HEK293 (cell line): ENCODE results near the gene DIP2B.
A peak's percentile ranks its signal among the peaks of the same experiment; 100 is the strongest.

ENCODE experiments used
- CTCF ChIA-PET: fragments of 350-600 bp; formaldehyde crosslinking; extraction: SDS; loops from one replicate; lab custom pipeline; 2021; ENCODE audit warnings: antibody characterized with exemption; lab: Yijun Ruan, JAX
- POLR2A ChIA-PET: fragments of 300-600 bp; formaldehyde crosslinking; extraction: SDS; loops from one replicate; lab custom pipeline; 2020; ENCODE audit warnings: antibody characterized with exemption, inconsistent platforms; lab: Yijun Ruan, JAX
- H3K27ac ChIP-seq: fragments of 200-500 bp; sonication (Bioruptor generic); 2 replicates; pipeline ENCODE4 v1.5.1; 2014; ENCODE audit warnings: low read depth, low read length, control low read depth, inconsistent platforms; ENCODE audit errors: extremely low read depth
- H3K36me3 ChIP-seq, 2 experiments: fragments of 200-500 bp in 1 of 2; sonication (Bioruptor generic) in 1 of 2; 1 replicate in 1 of 2; 2 replicates in 1 of 2; pipeline ENCODE4 v1.5.1; 2014 to 2017; ENCODE audit warnings: inconsistent platforms in 2 of 2, low read length in 2 of 2; ENCODE audit not compliant: control insufficient read depth in 2 of 2, insufficient read depth in 1 of 2
- H3K4me1 ChIP-seq: fragments of 200-500 bp; sonication (Bioruptor generic); 2 replicates; pipeline ENCODE4 v1.5.1; 2014; ENCODE audit warnings: mild to moderate bottlenecking, low read length, inconsistent platforms; ENCODE audit not compliant: control insufficient read depth, insufficient read depth
- H3K4me3 ChIP-seq: 2 replicates; pipeline ENCODE4 v1.5.1; 2011; ENCODE audit warnings: low read depth, mild to moderate bottlenecking, control low read depth, low read length, moderate library complexity
- H3K9me3 ChIP-seq: fragments of 200-500 bp; sonication (Bioruptor generic); 2 replicates; pipeline ENCODE4 v1.5.1; 2014; ENCODE audit warnings: low read depth, low read length, inconsistent platforms; ENCODE audit not compliant: control insufficient read depth, insufficient read depth
- GLIS1 ChIP-seq: fragments of 450-650 bp; formaldehyde crosslinking; IDR thresholded peaks from 2 replicates; pipeline ENCODE4 v1.5.1; 2016; ENCODE audit warnings: missing biosample characterization, missing genetic modification characterization
- GLIS2 ChIP-seq: fragments of 450-650 bp; formaldehyde crosslinking; IDR thresholded peaks from 2 replicates; pipeline ENCODE4 v1.5.1; 2016; ENCODE audit warnings: missing biosample characterization, missing genetic modification characterization
- PRDM1 ChIP-seq: fragments of 450-650 bp; formaldehyde crosslinking; IDR thresholded peaks from 2 replicates; pipeline ENCODE4; 2016; ENCODE audit warnings: missing biosample characterization, missing genetic modification characterization
- REPIN1 ChIP-seq: fragments of 450-650 bp; formaldehyde crosslinking; IDR thresholded peaks from 2 replicates; pipeline ENCODE4 v1.5.1; 2017; ENCODE audit warnings: missing biosample characterization, missing genetic modification characterization, low read depth
- SALL2 ChIP-seq: fragments of 450-650 bp; formaldehyde crosslinking; IDR thresholded peaks from 2 replicates; pipeline ENCODE4 v1.5.0; 2017; ENCODE audit warnings: missing biosample characterization, mild to moderate bottlenecking, missing genetic modification characterization, borderline replicate concordance
- ZBTB17 ChIP-seq: fragments of 450-650 bp; formaldehyde crosslinking; IDR thresholded peaks from 2 replicates; pipeline ENCODE4 v1.5.1; 2016; ENCODE audit warnings: missing biosample characterization, missing genetic modification characterization
- ZBTB7A ChIP-seq: fragments of 450-650 bp; formaldehyde crosslinking; IDR thresholded peaks from 2 replicates; pipeline ENCODE4 v1.5.1; 2016; ENCODE audit warnings: low read depth, missing biosample characterization, missing genetic modification characterization
- ZNF211 ChIP-seq: fragments of 450-650 bp; formaldehyde crosslinking; IDR thresholded peaks from 2 replicates; pipeline ENCODE4 v1.5.1; 2016; ENCODE audit warnings: low read depth, missing biosample characterization, missing genetic modification characterization
- ZNF350 ChIP-seq: fragments of 450-650 bp; formaldehyde crosslinking; IDR thresholded peaks from 2 replicates; pipeline ENCODE4 v1.5.0; 2017; ENCODE audit warnings: missing biosample characterization, mild to moderate bottlenecking, missing genetic modification characterization
- ZNF404 ChIP-seq: fragments of 450-650 bp; formaldehyde crosslinking; IDR thresholded peaks from 2 replicates; pipeline ENCODE4 v1.5.1; 2017; ENCODE audit warnings: missing biosample characterization, missing genetic modification characterization
- ZNF585B ChIP-seq: fragments of 450-650 bp; formaldehyde crosslinking; IDR thresholded peaks from 2 replicates; pipeline ENCODE4 v1.5.1; 2016; ENCODE audit warnings: missing biosample characterization, missing genetic modification characterization
- ZNF629 ChIP-seq: fragments of 450-650 bp; formaldehyde crosslinking; IDR thresholded peaks from 2 replicates; pipeline ENCODE4 v1.5.1; 2017; ENCODE audit warnings: missing biosample characterization, missing genetic modification characterization
- ZNF792 ChIP-seq: fragments of 450-650 bp; formaldehyde crosslinking; IDR thresholded peaks from 2 replicates; pipeline ENCODE4 v1.5.1; 2016; ENCODE audit warnings: missing biosample characterization, missing genetic modification characterization
- ZXDB ChIP-seq: fragments of 450-650 bp; formaldehyde crosslinking; IDR thresholded peaks from 2 replicates; pipeline ENCODE4 v1.5.1; 2016; ENCODE audit warnings: missing biosample characterization, missing genetic modification characterization
- TF ChIP-seq, protein P1 (sequence below): fragments of 450-650 bp; formaldehyde crosslinking; IDR thresholded peaks from 2 replicates; pipeline ENCODE4 v1.5.1; 2016; ENCODE audit warnings: missing biosample characterization, missing genetic modification characterization
- TF ChIP-seq, protein P2 (sequence below): fragments of 450-650 bp; formaldehyde crosslinking; IDR thresholded peaks from 2 replicates; pipeline ENCODE4 v1.5.1; 2016; ENCODE audit warnings: missing biosample characterization, missing genetic modification characterization
- TF ChIP-seq, protein P3 (sequence below): fragments of 450-650 bp; formaldehyde crosslinking; IDR thresholded peaks from 2 replicates; pipeline ENCODE4 v1.5.1; 2016; ENCODE audit warnings: missing biosample characterization, missing genetic modification characterization
- TF ChIP-seq, protein P4 (sequence below): fragments of 450-650 bp; formaldehyde crosslinking; IDR thresholded peaks from 2 replicates; pipeline ENCODE4 v1.5.1; 2017; ENCODE audit warnings: missing biosample characterization, missing genetic modification characterization
- TF ChIP-seq, protein P5 (sequence below): fragments of 450-650 bp; formaldehyde crosslinking; IDR thresholded peaks from 2 replicates; pipeline ENCODE4 v1.5.1; 2016; ENCODE audit warnings: missing biosample characterization, missing genetic modification characterization, borderline replicate concordance

Gene DIP2B

DNA sequence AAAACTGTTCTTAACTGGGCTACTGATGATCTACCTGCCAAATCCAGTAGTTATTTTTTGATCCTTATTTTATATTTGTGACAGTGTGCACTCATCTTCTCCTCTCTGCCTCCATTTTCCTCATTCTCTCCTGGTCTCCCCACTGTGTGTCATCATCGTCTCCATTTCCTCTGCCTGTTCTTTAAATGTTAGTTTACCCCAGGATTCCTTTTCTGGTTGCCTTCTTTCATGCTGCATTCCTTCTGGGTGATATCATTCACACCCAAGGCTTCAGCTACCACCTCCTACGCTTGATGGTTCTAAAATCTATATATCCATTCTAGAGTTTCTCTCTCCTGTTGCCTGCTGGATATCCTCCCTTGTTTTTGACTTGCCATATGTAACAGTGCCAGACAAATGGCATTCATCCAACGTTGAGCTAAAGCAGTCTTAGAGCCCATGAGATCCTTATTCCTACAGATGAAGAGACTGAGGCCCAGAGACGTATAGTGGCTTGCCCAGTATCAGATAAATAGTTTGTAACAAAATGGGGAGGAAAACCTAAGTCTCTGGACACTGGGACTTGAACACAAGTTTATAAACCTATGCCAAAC, 109.5 kb downstream of the DIP2B start (continued):
- TF ChIP-seq, protein P1, sequence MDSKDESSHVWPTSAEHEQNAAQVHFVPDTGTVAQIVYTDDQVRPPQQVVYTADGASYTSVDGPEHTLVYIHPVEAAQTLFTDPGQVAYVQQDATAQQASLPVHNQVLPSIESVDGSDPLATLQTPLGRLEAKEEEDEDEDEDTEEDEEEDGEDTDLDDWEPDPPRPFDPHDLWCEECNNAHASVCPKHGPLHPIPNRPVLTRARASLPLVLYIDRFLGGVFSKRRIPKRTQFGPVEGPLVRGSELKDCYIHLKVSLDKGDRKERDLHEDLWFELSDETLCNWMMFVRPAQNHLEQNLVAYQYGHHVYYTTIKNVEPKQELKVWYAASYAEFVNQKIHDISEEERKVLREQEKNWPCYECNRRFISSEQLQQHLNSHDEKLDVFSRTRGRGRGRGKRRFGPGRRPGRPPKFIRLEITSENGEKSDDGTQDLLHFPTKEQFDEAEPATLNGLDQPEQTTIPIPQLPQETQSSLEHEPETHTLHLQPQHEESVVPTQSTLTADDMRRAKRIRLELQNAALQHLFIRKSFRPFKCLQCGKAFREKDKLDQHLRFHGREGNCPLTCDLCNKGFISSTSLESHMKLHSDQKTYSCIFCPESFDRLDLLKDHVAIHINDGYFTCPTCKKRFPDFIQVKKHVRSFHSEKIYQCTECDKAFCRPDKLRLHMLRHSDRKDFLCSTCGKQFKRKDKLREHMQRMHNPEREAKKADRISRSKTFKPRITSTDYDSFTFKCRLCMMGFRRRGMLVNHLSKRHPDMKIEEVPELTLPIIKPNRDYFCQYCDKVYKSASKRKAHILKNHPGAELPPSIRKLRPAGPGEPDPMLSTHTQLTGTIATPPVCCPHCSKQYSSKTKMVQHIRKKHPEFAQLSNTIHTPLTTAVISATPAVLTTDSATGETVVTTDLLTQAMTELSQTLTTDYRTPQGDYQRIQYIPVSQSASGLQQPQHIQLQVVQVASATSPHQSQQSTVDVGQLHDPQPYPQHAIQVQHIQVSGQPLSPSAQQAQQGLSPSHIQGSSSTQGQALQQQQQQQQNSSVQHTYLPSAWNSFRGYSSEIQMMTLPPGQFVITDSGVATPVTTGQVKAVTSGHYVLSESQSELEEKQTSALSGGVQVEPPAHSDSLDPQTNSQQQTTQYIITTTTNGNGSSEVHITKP (tag by site-specific recombination) = peak; percentile 30; the same call in 1 of the 2 replicates
- no peak for TF ChIP-seq ZBTB7A (tag by site-specific recombination)
- TF ChIP-seq, protein P2, sequence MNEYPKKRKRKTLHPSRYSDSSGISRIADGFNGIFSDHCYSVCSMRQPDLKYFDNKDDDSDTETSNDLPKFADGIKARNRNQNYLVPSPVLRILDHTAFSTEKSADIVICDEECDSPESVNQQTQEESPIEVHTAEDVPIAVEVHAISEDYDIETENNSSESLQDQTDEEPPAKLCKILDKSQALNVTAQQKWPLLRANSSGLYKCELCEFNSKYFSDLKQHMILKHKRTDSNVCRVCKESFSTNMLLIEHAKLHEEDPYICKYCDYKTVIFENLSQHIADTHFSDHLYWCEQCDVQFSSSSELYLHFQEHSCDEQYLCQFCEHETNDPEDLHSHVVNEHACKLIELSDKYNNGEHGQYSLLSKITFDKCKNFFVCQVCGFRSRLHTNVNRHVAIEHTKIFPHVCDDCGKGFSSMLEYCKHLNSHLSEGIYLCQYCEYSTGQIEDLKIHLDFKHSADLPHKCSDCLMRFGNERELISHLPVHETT (tag by site-specific recombination) = no peak
- TF ChIP-seq ZNF350 = no peak
- TF ChIP-seq ZNF585B (tag by site-specific recombination) = no peak
- TF ChIP-seq, protein P3, sequence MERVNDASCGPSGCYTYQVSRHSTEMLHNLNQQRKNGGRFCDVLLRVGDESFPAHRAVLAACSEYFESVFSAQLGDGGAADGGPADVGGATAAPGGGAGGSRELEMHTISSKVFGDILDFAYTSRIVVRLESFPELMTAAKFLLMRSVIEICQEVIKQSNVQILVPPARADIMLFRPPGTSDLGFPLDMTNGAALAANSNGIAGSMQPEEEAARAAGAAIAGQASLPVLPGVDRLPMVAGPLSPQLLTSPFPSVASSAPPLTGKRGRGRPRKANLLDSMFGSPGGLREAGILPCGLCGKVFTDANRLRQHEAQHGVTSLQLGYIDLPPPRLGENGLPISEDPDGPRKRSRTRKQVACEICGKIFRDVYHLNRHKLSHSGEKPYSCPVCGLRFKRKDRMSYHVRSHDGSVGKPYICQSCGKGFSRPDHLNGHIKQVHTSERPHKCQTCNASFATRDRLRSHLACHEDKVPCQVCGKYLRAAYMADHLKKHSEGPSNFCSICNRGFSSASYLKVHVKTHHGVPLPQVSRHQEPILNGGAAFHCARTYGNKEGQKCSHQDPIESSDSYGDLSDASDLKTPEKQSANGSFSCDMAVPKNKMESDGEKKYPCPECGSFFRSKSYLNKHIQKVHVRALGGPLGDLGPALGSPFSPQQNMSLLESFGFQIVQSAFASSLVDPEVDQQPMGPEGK (tag by site-specific recombination) = 0 out of 2 replicates have a peak, but pooled peaks have one; percentile 27
- TF ChIP-seq, protein P4, sequence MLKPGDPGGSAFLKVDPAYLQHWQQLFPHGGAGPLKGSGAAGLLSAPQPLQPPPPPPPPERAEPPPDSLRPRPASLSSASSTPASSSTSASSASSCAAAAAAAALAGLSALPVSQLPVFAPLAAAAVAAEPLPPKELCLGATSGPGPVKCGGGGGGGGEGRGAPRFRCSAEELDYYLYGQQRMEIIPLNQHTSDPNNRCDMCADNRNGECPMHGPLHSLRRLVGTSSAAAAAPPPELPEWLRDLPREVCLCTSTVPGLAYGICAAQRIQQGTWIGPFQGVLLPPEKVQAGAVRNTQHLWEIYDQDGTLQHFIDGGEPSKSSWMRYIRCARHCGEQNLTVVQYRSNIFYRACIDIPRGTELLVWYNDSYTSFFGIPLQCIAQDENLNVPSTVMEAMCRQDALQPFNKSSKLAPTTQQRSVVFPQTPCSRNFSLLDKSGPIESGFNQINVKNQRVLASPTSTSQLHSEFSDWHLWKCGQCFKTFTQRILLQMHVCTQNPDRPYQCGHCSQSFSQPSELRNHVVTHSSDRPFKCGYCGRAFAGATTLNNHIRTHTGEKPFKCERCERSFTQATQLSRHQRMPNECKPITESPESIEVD (tag by site-specific recombination) = no peak
- TF ChIP-seq PRDM1 (tag by site-specific recombination) = peak; percentile 73
- peak; percentile 46; the same call in 1 of the 2 replicates for TF ChIP-seq ZNF629 (tag by site-specific recombination)
- TF ChIP-seq SALL2 (tag by site-specific recombination) = no peak
- no peak for TF ChIP-seq ZXDB (tag by site-specific recombination)
- TF ChIP-seq ZBTB17 (tag by site-specific recombination) = peak; percentile 80
- TF ChIP-seq, all 188 proteins: peak for 16

DNA sequence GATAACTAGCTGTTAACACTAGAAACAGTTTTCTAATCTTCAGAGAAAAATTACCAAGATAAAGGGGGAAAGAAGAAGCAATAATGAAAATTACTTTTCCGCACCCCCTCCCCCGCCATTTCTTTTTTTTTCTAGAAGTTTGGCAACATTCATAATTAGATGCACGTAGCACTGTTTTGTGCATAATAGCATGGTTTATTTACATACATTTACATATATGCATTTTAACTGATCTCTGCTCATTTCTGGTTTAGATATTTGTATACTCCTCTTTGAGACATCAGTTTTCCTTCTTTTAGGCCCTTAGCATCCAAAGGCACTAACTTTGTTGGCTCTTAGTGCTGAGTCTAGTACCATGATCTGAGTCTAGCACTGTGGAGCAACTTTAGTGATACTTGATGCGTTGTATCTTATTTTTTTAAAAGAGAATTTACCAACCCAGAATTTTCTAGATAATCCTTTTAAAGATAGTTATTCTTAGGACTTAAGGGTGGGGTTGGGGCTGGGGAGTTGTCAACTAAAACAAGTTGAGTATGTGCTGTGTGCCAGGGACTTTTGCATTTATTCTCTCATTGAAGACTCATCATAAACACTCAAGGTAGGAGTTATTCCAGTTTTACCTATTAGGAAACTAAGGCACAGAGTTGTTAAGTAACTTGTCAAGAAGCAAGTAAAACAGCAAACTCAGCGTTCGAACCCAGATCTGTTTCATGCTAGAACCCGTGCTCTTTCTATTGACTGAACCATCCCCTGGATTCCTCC, 110.5 kb downstream of the DIP2B start:
- POLR2A ChIA-PET = no interaction called here
- Histone ChIP-seq H3K4me3 (no peak overlapping the region), H3K36me3 (no peaks in the 10 kb centered on the region), H3K4me1 (peaks cover 11% of the 10 kb centered on the region; the same call in 1 of the 2 replicates), H3K9me3 (no peaks in the 10 kb centered on the region)
- CTCF ChIA-PET = interaction anchor here (0.7 to 1.4 kb wide), 2 partner anchors 23 to 179 kb away, joined by 3 to 4 read pairs; no protein-coding TSS in a partner anchor
- TF ChIP-seq ZNF404 (tag by site-specific recombination) (no peak), ZNF211 (tag by site-specific recombination) (no peak), GLIS1 (tag by site-specific recombination) (no peak), REPIN1 (tag by site-specific recombination) (no peak), GLIS2 (tag by site-specific recombination) (no peak), ZNF792 (no peak)
- TF ChIP-seq, protein P5, sequence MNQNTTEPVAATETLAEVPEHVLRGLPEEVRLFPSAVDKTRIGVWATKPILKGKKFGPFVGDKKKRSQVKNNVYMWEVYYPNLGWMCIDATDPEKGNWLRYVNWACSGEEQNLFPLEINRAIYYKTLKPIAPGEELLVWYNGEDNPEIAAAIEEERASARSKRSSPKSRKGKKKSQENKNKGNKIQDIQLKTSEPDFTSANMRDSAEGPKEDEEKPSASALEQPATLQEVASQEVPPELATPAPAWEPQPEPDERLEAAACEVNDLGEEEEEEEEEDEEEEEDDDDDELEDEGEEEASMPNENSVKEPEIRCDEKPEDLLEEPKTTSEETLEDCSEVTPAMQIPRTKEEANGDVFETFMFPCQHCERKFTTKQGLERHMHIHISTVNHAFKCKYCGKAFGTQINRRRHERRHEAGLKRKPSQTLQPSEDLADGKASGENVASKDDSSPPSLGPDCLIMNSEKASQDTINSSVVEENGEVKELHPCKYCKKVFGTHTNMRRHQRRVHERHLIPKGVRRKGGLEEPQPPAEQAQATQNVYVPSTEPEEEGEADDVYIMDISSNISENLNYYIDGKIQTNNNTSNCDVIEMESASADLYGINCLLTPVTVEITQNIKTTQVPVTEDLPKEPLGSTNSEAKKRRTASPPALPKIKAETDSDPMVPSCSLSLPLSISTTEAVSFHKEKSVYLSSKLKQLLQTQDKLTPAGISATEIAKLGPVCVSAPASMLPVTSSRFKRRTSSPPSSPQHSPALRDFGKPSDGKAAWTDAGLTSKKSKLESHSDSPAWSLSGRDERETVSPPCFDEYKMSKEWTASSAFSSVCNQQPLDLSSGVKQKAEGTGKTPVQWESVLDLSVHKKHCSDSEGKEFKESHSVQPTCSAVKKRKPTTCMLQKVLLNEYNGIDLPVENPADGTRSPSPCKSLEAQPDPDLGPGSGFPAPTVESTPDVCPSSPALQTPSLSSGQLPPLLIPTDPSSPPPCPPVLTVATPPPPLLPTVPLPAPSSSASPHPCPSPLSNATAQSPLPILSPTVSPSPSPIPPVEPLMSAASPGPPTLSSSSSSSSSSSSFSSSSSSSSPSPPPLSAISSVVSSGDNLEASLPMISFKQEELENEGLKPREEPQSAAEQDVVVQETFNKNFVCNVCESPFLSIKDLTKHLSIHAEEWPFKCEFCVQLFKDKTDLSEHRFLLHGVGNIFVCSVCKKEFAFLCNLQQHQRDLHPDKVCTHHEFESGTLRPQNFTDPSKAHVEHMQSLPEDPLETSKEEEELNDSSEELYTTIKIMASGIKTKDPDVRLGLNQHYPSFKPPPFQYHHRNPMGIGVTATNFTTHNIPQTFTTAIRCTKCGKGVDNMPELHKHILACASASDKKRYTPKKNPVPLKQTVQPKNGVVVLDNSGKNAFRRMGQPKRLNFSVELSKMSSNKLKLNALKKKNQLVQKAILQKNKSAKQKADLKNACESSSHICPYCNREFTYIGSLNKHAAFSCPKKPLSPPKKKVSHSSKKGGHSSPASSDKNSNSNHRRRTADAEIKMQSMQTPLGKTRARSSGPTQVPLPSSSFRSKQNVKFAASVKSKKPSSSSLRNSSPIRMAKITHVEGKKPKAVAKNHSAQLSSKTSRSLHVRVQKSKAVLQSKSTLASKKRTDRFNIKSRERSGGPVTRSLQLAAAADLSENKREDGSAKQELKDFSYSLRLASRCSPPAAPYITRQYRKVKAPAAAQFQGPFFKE (tag by site-specific recombination) = no peak
- TF ChIP-seq, all 188 proteins: peak for 0
- no peak overlapping the region for H3K27ac ChIP-seq
